ENCODE results near the gene SUGT1.

Gene SUGT1

DNA sequence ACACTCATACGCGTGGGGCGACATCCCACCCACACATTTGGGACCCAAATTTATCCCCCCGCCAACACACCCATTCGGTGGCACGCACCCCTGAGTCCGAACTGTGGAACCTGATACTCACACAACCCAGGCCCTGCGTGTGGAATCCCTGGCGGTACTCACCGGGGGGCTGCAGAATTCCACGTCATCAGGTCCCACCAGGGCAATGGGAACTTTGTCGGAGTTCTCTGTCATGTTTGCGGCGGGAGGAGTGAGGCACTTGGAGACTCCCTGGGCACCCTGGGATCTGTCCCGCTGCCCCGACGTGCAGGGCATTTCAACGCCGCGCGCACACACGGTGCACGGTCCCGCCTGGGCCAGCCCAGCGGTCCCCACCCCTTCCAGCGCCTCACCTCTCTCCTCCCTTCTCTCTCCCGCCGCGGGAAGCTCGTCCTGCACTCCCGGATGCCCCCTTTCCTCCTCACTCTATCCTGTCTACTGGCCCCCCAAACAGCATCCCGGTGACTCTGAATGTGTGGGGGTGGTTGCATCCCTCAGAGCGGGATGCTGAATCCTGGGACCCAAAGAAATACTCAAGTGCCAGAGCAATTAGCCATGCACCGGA is 86.9 kb downstream of the SUGT1 start, which contains the start of gene CNMD:
Gene CNMD (minus strand): TSS at position 353 of the 604 bp plus-strand sequence. CDS start 119 bp downstream, at position 234.
- DNase-seq: no peak

GRCh38 chr13:52743569-52743968 is 90.9 kb downstream of the SUGT1 start:
- no peak for DNase-seq

DNA sequence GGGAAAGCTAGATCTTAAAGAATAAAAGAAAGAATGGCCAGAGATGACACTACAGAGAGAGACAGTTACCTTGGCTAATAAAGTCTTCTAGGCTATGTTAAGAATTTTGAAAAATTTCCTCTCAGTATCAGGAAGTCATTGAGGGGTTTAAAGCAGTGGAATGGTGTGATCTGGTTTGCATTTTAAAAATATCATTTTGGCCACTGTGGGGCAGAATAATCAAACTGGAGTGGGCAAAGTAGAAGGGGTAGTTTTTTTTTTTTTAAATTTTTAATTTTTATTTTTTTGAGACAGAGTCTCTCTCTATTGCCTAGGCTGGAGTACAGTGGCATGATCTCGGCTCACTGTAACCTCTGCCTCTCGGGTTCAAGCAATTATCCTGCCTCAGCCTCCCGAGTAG is 91.4 kb downstream of the SUGT1 start:
- DNase-seq: no peak

DNA sequence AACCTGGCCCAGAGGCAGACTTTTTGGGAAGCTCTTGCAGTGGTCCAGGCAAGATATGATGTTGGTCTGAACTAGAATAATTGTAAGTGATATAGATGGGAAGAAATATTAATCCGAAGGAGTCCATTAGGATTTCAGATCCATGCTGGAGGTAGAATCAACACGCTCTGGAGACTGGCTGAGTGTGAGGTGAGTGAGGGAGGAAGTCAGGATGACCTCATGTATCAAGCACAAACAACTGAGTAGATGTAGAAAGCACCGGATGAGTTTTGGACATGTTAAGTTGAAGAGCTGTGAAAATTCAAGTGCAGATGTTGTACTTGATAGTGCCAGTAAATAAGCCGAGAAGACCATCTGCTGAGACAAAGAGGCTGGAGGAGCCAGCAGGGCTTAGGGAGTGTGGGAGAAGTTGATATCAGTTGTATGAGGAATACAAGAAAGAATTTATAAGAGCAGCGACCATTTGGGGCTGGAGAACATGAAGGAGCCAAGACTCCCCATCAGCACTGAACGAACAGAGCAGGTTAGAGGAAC is 92.3 kb downstream of the SUGT1 start:
- DNase-seq: no peak

DNA sequence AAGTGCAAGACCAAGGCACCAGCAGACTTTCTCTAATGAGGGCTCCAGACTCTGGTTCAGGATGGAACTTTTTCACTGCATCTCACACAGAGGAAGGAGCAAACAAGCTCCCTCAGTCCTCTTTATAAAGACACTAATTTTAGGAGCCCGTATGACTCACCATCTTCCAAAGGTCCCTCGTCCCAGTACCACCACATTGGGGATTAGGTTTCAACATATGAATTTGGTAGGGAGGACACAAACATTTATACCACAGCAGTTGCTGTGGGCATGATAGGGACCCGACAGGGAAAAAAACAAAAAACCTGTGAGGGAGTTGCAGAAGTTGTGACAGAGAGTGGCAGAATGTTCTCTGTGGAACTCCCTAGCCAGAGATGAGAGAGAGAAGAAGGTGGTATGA is 93.5 kb downstream of the SUGT1 start:
- DNase-seq: no peak

GRCh38 chr13:52749419-52749818 is 96.8 kb downstream of the SUGT1 start:
- DNase-seq: no peak
